Measurements from ENCODE around the gene ADAMTS12.

ADAMTS12 gene

DNA sequence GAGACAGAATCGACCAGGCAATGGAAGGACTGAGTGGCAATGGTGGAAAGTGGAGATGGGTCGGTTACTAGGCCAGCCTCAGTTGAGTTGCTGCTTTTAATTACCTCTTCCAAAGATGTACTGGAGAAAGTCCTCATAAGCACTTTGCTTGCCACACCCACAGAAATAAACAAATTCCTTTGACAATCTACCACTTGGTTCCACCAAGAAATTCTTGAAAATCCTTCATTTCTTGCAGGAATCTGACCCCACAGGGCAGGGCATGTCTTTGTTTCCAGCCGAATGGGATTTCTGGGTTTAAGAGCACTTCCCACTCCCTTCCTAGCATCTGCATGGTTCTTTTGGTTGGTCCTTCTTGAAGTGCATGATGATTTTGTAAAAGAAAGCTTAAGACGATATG lies 54.5 kb downstream of the ADAMTS12 start:
- Histone ChIP-seq H3K27me3 (ENCODE audit: insufficient read depth, low read length) (no peaks in the 10 kb centered on the region), H3K4me3 (ENCODE audit: low read length) (no peak overlapping the region), H3K27ac (ENCODE audit: low read length) (no peak overlapping the region), H3K36me3 (ENCODE audit: insufficient read depth, low read depth, low read length) (no peaks in the 10 kb centered on the region), H3K9ac (ENCODE audit: low read depth, low read length) (no peak overlapping the region), H3K9me3 (ENCODE audit: insufficient read depth, low read depth, low read length) (no peaks in the 10 kb centered on the region), H3K4me1 (ENCODE audit: insufficient read depth, low read length) (peaks cover 9% of the 10 kb centered on the region; the same call in 1 of the 2 replicates)

DNA sequence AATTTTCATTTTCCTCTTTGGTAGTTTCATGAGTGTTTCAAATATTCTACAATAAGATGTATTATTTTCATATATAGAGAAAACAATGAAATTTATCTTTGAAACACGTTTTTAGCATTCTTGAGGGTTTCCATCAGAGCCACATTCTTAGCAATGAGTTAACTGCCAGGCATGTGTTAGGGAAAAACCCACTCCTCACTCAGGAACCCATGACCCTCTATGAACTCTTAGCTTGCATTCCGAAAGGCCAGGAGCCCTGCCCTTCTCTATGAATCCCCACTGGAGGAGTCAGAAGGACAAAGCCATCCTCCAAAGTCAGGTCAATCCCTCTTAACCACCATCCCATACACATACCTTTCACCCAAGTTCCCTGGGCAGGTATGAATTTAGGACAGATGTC lies 57.5 kb downstream of the ADAMTS12 start:
- Histone ChIP-seq H3K9ac (ENCODE audit: low read depth, low read length) (no peak overlapping the region), H3K27me3 (ENCODE audit: insufficient read depth, low read length) (no peaks in the 10 kb centered on the region), H3K4me3 (ENCODE audit: low read length) (no peak overlapping the region), H3K27ac (ENCODE audit: low read length) (no peak overlapping the region), H3K9me3 (ENCODE audit: insufficient read depth, low read depth, low read length) (no peaks in the 10 kb centered on the region), H3K36me3 (ENCODE audit: insufficient read depth, low read depth, low read length) (no peaks in the 10 kb centered on the region), H3K4me1 (ENCODE audit: insufficient read depth, low read length) (peaks cover 9% of the 10 kb centered on the region; the same call in 1 of the 2 replicates)

DNA sequence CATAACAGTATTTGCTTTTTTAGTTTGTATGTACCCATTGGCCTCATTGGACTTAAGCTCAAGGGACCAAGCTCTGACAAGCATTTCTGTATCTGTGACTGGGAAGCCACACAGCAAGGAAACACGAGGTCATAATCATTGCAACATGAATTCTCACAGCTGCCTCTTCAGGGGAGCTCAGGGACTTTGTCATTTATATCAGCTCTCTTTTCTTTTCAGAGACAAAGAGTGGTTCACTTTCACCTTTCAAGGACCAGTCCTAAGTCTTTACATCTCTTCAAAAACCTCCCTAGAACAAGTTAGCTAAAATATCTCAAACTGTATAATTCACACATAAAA lies 58.6 kb downstream of the ADAMTS12 start:
- H3K4me1 ChIP-seq (ENCODE audit: insufficient read depth, low read length): peaks cover 9% of the 10 kb centered on the region; the same call in 1 of the 2 replicates
- H3K36me3 ChIP-seq (ENCODE audit: insufficient read depth, low read depth, low read length): no peaks in the 10 kb centered on the region
- H3K9ac ChIP-seq (ENCODE audit: low read depth, low read length): no peak overlapping the region
- H3K27me3 ChIP-seq (ENCODE audit: insufficient read depth, low read length): no peaks in the 10 kb centered on the region
- H3K4me3 ChIP-seq (ENCODE audit: low read length): no peak overlapping the region
- H3K27ac ChIP-seq (ENCODE audit: low read length): no peak overlapping the region
- H3K9me3 ChIP-seq (ENCODE audit: insufficient read depth, low read depth, low read length): no peaks in the 10 kb centered on the region

DNA sequence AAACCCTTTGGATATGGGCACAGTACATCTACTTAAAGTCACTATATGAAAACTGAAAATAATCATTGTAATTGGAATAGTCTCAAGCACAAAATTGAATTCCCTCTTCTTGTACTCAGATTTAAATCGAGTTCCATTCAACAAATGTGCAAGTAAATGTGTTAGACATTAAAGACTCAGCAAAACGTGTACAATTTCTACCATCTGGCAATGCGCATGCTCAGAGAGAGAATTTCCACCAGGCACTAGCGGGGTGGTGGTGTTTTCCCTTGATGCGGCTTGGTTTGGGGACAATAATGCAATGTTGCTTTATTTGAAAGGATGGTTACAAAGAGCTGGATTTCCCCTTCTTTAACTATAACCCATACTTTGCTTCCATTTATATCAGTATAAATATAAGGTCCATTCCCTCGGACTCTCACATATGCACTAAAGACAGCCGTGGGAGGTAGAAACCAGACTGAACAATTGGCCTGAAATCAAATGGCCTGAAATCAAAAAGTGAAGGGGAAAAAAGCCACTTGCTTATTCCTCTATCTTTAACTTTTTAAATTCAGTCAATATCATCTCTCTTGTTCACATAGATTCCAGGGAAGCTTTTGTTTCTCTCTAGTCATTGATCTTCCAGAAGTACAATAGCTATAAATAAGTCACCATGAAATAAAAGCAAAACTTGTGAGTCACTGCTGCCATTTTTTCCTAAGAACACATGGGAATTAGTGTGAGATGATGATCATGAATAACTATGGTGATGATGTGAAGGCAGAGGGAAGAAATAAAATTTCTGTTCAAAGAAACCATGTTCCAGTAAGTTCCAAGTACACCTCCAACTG lies 59.2 kb downstream of the ADAMTS12 start:
- Histone ChIP-seq H3K9me3 (ENCODE audit: insufficient read depth, low read depth, low read length) (no peaks in the 10 kb centered on the region), H3K36me3 (ENCODE audit: insufficient read depth, low read depth, low read length) (no peaks in the 10 kb centered on the region), H3K27ac (ENCODE audit: low read length) (no peak overlapping the region), H3K4me3 (ENCODE audit: low read length) (no peak overlapping the region), H3K4me1 (ENCODE audit: insufficient read depth, low read length) (peaks cover 9% of the 10 kb centered on the region; the same call in 1 of the 2 replicates), H3K27me3 (ENCODE audit: insufficient read depth, low read length) (no peaks in the 10 kb centered on the region), H3K9ac (ENCODE audit: low read depth, low read length) (no peak overlapping the region)

DNA sequence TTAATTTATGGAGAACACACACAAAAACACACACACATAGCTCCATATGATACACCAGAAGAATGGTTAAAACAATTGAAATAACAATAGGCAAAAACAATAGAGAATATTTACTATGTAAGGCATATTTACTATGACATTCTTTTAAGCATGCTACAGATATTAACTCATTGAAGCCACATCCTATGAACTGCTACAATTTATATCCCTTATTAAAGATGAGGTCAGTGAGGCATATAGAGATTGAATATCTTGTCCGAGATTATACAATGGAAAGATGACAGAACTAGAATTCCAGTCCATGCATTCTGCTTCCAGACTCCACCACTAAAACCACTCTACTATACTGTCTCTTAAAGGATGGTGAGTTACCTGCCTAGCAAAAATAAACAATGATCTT lies 60.7 kb downstream of the ADAMTS12 start:
- no peak overlapping the region for H3K27ac ChIP-seq (ENCODE audit: low read length)

DNA sequence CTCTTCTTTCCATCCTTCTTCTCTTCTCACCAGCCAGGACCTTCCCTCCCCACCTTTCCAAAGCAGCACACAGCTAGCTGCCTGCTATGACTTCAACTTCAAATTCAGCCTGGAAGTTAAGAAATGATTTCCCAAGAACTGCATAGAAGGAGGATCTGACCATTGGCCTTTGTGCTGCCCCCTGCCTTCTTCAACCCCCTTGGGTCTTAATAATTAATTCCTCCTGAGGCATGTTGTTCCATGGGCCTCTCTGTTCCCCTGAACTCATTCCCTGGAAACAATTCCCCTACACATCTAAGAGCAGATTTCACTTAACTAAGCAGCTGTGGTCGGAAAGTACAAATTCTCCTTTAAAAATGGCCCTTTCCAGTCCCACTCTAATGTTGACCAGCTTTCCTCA lies 62.4 kb downstream of the ADAMTS12 start:
- no peak overlapping the region for H3K27ac ChIP-seq (ENCODE audit: low read length)
- H3K9me3 ChIP-seq (ENCODE audit: insufficient read depth, low read depth, low read length): no peaks in the 10 kb centered on the region

More for the DNA sequence above, 60.7 kb downstream of the ADAMTS12 start:
- H3K9ac ChIP-seq (ENCODE audit: low read depth, low read length): no peak overlapping the region
- no peaks in the 10 kb centered on the region for H3K9me3 ChIP-seq (ENCODE audit: insufficient read depth, low read depth, low read length)
- peaks cover 9% of the 10 kb centered on the region; the same call in 1 of the 2 replicates for H3K4me1 ChIP-seq (ENCODE audit: insufficient read depth, low read length)
- no peaks in the 10 kb centered on the region for H3K36me3 ChIP-seq (ENCODE audit: insufficient read depth, low read depth, low read length)
- no peaks in the 10 kb centered on the region for H3K27me3 ChIP-seq (ENCODE audit: insufficient read depth, low read length)
- no peak overlapping the region for H3K4me3 ChIP-seq (ENCODE audit: low read length)

DNA sequence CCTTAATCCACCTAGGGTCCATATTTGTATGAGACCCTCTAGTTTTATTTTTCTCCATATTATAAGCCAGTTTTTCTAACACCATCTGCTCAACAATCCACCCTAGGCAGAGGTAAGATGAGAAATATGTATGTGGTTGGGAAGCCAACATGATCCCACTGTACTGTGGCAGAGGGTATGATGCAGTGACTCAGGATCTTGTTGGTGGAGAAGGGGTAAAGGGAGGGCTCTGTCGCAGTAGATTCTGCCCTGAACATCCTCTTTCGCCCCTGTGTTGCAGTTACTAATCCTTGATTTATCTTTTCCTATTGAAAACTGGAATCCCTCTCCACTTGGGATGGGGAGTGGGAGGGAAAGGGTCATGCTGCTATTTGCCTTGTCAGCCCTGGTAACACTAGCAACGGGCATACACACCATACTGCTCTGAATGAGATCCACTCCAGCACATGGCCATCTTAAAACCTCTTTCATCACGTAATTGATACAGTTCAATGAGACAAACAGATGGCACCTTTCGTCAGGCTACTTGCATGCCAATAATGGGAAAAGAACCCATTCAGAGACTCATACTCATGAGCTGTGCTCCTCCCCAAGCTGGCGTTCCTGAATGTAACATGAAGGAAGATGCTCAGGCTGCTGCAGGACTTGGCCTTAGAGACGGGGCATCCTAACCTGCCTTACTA lies 63.0 kb downstream of the ADAMTS12 start:
- Histone ChIP-seq H3K4me3 (ENCODE audit: low read length) (no peak overlapping the region), H3K4me1 (ENCODE audit: insufficient read depth, low read length) (peaks cover 9% of the 10 kb centered on the region; the same call in 1 of the 2 replicates), H3K36me3 (ENCODE audit: insufficient read depth, low read depth, low read length) (no peaks in the 10 kb centered on the region), H3K27me3 (ENCODE audit: insufficient read depth, low read length) (no peaks in the 10 kb centered on the region), H3K9ac (ENCODE audit: low read depth, low read length) (no peak overlapping the region), H3K9me3 (ENCODE audit: insufficient read depth, low read depth, low read length) (no peaks in the 10 kb centered on the region), H3K27ac (ENCODE audit: low read length) (no peak overlapping the region)

More for the DNA sequence above, 62.4 kb downstream of the ADAMTS12 start:
- no peak overlapping the region for H3K4me3 ChIP-seq (ENCODE audit: low read length)
- no peaks in the 10 kb centered on the region for H3K27me3 ChIP-seq (ENCODE audit: insufficient read depth, low read length)
- no peaks in the 10 kb centered on the region for H3K36me3 ChIP-seq (ENCODE audit: insufficient read depth, low read depth, low read length)
- H3K9ac ChIP-seq (ENCODE audit: low read depth, low read length): no peak overlapping the region
- peaks cover 9% of the 10 kb centered on the region; the same call in 1 of the 2 replicates for H3K4me1 ChIP-seq (ENCODE audit: insufficient read depth, low read length)

DNA sequence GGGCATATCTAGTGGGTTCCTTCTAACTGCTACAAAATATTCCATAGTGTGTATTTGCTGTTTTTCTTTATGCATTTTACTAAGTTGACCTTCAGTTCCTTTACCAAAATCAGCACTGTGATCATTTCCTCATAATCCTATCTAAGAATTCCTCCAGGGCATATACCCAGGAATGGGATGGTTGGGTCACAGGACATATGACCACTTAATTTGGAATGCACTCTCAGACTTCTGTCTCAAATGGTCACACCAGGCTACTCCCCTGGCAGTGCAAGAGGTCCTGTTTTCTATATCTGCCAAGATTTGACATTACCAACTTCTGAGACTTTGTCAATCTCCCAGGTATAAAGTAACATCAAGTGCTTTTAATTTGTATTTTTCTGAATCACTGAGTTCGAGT lies 63.9 kb downstream of the ADAMTS12 start:
- H3K9me3 ChIP-seq (ENCODE audit: insufficient read depth, low read depth, low read length): no peaks in the 10 kb centered on the region
- peaks cover 8% of the 10 kb centered on the region; the same call in 1 of the 2 replicates for H3K4me1 ChIP-seq (ENCODE audit: insufficient read depth, low read length)
- no peaks in the 10 kb centered on the region for H3K36me3 ChIP-seq (ENCODE audit: insufficient read depth, low read depth, low read length)
- H3K27me3 ChIP-seq (ENCODE audit: insufficient read depth, low read length): no peaks in the 10 kb centered on the region
- H3K27ac ChIP-seq (ENCODE audit: low read length): no peak overlapping the region
- H3K9ac ChIP-seq (ENCODE audit: low read depth, low read length): no peak overlapping the region
- no peak overlapping the region for H3K4me3 ChIP-seq (ENCODE audit: low read length)

DNA sequence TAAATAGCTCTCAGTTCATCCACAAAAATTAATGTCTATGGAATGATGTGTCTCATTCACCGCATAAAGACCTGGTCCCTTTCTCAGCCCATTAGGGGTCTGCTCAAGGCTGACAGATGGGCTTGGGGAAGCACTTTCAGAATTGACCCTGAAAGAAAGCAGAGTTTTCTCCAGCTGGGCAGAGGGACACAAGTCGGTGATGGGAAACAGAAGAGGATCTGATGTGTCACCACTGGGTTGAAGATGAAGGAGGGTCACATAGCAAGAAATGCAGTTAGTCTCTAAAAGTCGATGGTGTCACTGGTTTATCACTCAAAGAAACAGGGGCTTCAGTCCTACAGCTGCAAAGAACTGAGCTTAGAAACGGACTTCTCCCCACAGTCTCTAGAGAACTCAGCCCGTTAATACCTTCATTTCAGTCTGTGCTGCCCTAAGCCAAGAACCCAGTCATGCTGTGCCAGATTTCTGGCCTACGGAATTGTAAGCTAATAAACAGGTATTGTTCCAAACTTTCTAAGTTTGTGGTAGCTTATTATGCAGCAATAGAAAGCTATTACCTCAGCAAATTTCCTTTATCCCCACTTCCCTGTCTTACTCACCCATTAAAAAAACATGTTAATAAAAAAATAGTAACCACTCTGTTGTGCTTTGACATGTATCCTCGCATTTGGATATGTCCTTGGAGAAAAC lies 64.6 kb downstream of the ADAMTS12 start:
- Histone ChIP-seq H3K27ac (ENCODE audit: low read length) (no peak overlapping the region), H3K4me1 (ENCODE audit: insufficient read depth, low read length) (peaks cover 7% of the 10 kb centered on the region; the same call in 1 of the 2 replicates), H3K27me3 (ENCODE audit: insufficient read depth, low read length) (no peaks in the 10 kb centered on the region), H3K36me3 (ENCODE audit: insufficient read depth, low read depth, low read length) (no peaks in the 10 kb centered on the region), H3K4me3 (ENCODE audit: low read length) (no peak overlapping the region), H3K9ac (ENCODE audit: low read depth, low read length) (no peak overlapping the region), H3K9me3 (ENCODE audit: insufficient read depth, low read depth, low read length) (no peaks in the 10 kb centered on the region)

DNA sequence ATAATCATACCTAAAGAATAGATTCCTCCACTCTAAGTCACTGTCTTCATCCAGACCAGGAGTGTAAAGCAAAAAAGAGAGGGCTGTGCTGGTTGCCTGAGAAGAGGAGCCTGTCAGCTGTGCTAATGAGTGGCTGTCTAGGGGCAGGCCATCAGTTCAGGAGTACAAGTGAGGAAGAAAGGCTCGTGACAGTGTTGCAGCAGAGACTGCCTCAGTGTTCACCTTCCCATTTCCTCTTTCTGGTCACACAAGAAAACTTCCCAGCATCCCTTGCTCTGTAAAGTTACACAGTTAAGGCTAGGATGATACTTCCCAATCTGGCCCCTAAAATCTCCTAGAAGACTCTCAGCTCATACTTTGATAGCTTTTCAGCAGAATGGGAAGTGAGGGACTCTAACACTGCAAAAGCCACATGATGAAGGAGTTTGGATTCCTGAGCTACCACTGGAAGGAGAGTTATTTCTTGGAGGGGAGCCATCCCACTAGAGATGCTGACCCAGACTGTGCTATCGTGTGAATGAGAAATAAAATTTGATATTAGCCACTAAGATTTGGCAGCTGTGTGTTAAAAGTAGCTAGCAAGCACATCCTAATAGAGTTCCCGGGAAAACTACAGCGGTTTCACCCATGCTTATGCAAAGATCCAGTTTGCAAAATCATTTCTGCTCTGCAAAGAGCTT lies 67.1 kb downstream of the ADAMTS12 start:
- no peak overlapping the region for H3K9ac ChIP-seq (ENCODE audit: low read depth, low read length)
- H3K4me1 ChIP-seq (ENCODE audit: insufficient read depth, low read length): peaks cover 17% of the 10 kb centered on the region
- H3K27me3 ChIP-seq (ENCODE audit: insufficient read depth, low read length): no peaks in the 10 kb centered on the region
- peaks cover under 1% of the 10 kb centered on the region; the same call in 1 of the 2 replicates for H3K9me3 ChIP-seq (ENCODE audit: insufficient read depth, low read depth, low read length)
- H3K36me3 ChIP-seq (ENCODE audit: insufficient read depth, low read depth, low read length): no peaks in the 10 kb centered on the region
- H3K27ac ChIP-seq (ENCODE audit: low read length): no peak overlapping the region
- H3K4me3 ChIP-seq (ENCODE audit: low read length): no peak overlapping the region

DNA sequence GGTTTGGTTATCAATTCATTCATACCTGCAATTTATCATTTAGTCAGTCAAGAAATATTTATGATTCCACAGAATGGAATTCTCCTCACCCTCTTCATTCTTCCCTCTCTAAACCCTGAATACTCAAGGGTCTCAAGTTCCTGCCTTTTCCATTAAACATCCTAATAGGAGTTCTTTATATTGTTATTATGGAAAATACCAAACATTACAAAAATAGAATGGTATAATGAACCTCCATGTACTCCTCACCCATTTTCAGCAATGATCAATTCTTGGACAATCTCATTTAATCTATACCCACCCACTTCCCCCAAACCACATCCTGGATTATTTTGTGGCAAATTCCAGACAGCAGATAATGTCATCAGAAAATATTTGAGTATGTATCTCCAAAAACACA lies 74.5 kb downstream of the ADAMTS12 start:
- Histone ChIP-seq H3K36me3 (ENCODE audit: insufficient read depth, low read depth, low read length) (no peaks in the 10 kb centered on the region), H3K4me1 (ENCODE audit: insufficient read depth, low read length) (peaks cover 12% of the 10 kb centered on the region), H3K27ac (ENCODE audit: low read length) (no peak overlapping the region), H3K27me3 (ENCODE audit: insufficient read depth, low read length) (no peaks in the 10 kb centered on the region), H3K9me3 (ENCODE audit: insufficient read depth, low read depth, low read length) (peaks cover 5% of the 10 kb centered on the region; the same call in 1 of the 2 replicates), H3K4me3 (ENCODE audit: low read length) (no peak overlapping the region), H3K9ac (ENCODE audit: low read depth, low read length) (no peak overlapping the region)

Measured in iPS-20b (cell line).